ENCODE results near the gene FUZ.

DNA sequence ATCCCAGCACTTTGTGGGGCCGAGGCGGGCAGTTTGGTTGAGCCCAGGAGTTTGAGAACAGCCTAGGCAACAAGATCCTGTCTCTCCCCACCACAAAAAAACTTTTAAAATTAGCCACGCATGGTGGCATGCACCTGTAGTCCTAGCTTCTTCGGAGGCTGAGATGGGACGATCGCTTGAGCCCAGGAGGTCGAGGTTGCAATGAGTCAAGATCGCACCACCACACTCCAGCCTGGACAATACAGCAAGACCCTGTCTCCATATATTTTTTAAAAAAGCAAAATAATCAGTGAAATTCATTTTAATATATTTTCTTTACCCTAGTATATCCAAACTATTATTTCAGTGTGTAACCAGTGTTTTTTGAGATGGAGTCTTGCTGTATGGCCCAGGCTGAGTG, 38.1 kb downstream of the FUZ start:
- no peak for TF ChIP-seq POLR2AphosphoS5 (IDR thresholded peaks at IDR 0.05)
- TF ChIP-seq, protein P1, sequence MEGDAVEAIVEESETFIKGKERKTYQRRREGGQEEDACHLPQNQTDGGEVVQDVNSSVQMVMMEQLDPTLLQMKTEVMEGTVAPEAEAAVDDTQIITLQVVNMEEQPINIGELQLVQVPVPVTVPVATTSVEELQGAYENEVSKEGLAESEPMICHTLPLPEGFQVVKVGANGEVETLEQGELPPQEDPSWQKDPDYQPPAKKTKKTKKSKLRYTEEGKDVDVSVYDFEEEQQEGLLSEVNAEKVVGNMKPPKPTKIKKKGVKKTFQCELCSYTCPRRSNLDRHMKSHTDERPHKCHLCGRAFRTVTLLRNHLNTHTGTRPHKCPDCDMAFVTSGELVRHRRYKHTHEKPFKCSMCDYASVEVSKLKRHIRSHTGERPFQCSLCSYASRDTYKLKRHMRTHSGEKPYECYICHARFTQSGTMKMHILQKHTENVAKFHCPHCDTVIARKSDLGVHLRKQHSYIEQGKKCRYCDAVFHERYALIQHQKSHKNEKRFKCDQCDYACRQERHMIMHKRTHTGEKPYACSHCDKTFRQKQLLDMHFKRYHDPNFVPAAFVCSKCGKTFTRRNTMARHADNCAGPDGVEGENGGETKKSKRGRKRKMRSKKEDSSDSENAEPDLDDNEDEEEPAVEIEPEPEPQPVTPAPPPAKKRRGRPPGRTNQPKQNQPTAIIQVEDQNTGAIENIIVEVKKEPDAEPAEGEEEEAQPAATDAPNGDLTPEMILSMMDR (IDR thresholded peaks at IDR 0.05) = no peak

Measured in gastroesophageal sphincter (tissue), 3 donors.